SW 1271 (cell line): Measurements from ENCODE around the gene SLC25A10.

Experiments
- DNase-seq, 2 experiments: peaks; one replicate each; lab custom pipeline; 2025; lab: John Stamatoyannopoulos, UW

Gene SLC25A10

GRCh38 chr17:81706232-81706611 is 5.9 kb upstream of the SLC25A10 start:
- no peak for DNase-seq

- no peak for DNase-seq
Observed at GRCh38 chr17:81706757-81707624, 5.1 kb upstream of the SLC25A10 start.

GRCh38 chr17:81707725-81708646 is 4.1 kb upstream of the SLC25A10 start:
- DNase-seq, result no peak

GRCh38 chr17:81708739-81709185 is 3.3 kb upstream of the SLC25A10 start:
- DNase-seq, result no peak

GRCh38 chr17:81710514-81711308 is 1.4 kb upstream of the SLC25A10 start:
- DNase-seq, result no peak

- no peak for DNase-seq
Observed at GRCh38 chr17:81712468-81713003, 452 bp downstream of the SLC25A10 start.

GRCh38 chr17:81713004-81713555 is 996 bp downstream of the SLC25A10 start:
- no peak for DNase-seq

GRCh38 chr17:81713556-81714411 is 1.7 kb downstream of the SLC25A10 start:
- no peak for DNase-seq

- DNase-seq, result no peak
Observed at GRCh38 chr17:81714412-81715106, 2.5 kb downstream of the SLC25A10 start.

- no peak for DNase-seq
Observed at GRCh38 chr17:81715107-81715871, 3.2 kb downstream of the SLC25A10 start.

GRCh38 chr17:81715872-81716673 is 4.0 kb downstream of the SLC25A10 start:
- DNase-seq, result no peak

- DNase-seq, result no peak
Observed at GRCh38 chr17:81716674-81716996, 4.6 kb downstream of the SLC25A10 start.

GRCh38 chr17:81717049-81717765 is 5.1 kb downstream of the SLC25A10 start:
- no peak for DNase-seq

GRCh38 chr17:81717766-81718089 is 5.6 kb downstream of the SLC25A10 start:
- no peak for DNase-seq

- no peak for DNase-seq
Observed at GRCh38 chr17:81719410-81720266, 7.6 kb downstream of the SLC25A10 start.

GRCh38 chr17:81720267-81721071 is 8.4 kb downstream of the SLC25A10 start:
- no peak for DNase-seq
